ENCODE data around the gene COPG1. TPM values are rescaled to one million over a fixed set of nuclear protein-coding genes. Genes with fewer than 3 reads are reported as not detected.

Gene COPG1
- total RNA-seq, 8 experiments from 2014 or later = 98.3 to 201 (median 160) TPM

DNA sequence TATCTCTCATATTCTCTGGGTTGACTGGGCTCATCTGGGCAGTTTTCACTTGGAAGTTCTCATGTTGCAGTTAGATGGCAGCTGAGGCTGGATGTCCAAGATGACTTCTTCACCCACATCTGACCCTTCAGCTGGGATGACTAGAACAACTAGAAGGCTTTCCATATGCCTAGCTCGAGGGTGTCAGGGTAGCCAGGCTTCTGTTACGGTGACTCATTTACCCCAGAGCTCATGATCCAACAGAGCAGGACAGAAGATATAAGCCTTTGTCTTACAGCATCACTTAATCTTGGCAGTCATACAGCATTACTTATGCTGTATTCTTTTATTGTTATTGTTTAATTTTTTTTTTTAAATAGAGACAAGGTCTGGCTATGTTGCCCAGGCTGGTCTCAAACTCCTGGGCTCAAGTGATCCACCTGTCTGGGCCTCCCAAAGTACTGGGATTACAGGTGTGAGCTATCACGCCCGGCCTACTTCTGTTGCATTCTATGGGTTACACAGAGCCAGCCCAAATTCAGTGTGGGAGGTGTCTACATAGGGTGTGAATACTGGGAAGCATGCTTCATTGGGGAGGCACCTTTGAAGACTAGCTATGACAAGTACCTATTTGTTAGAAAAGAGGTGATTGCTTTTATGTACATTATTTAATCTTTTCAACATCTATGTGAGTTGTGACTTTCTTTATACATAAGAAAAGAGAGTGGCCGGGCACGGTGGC lies 40.0 kb downstream of the COPG1 start:
- in situ Hi-C loops (cut with MboI; ENCODE audit: low pct_unique_long_range_greater_than_20kb in 2 of 9, low sequenced_read_pairs in 9 of 9, unreplicated experiment in 9 of 9) = no loop called here
- WGBS, 10 experiments = 61 to 100% (median 90%) methylated on average over 1 to 4 of the region's 6 CpGs; no CpG with 5 or more reads in 5 of the 10 experiments
- no peaks in the 10 kb centered on the region for H3K4me1 ChIP-seq (replicated peaks in 1 of 2)
- H3K27ac ChIP-seq = no peak overlapping the region
- ATAC-seq (replicated peaks in 6 of 8) = peak in 1 of 8 experiments; percentile 62
- no peak overlapping the region for H3K4me3 ChIP-seq

DNA sequence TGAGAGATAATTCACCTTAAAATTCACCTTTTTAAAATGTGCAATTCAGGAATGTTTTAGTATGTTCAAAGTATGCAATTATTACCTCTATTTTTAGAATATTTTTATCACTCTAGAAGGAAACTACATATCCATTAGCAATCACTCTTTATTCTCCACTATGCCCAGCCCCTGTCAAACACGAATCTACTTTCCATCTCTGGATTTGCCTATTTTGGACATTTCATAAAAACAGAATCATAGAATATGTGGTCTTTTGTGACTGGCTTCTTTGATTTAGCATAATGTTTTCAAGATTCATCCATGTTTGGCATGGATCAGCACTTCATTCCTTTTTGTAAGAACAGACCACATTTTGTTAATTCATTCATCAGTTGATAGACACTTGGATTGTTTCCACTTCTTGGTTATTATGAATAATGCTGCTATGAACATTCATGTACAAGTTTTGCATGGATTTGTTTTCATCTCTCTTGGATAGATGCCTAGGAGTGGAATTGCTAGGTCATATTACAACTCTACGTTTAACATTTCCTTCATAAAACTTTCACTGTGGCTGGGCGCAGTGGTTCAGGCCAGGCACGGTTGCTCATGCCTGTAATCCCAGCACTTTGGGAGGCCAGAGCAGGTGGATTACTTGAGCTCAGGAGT lies 42.0 kb downstream of the COPG1 start:
- in situ Hi-C loops (cut with MboI; ENCODE audit: low pct_unique_long_range_greater_than_20kb in 2 of 9, low sequenced_read_pairs in 9 of 9, unreplicated experiment in 9 of 9) = no loop called here
- Histone ChIP-seq H3K4me3 (no peak overlapping the region), H3K4me1 (replicated peaks in 1 of 2) (no peaks in the 10 kb centered on the region), H3K27ac (no peak overlapping the region)
- WGBS, 10 experiments = 0 to 100% (median 88%) methylated on average over 1 to 3 of the region's 4 CpGs
- peak in 3 of 8 experiments; percentile 85 to 92 (median 91) for ATAC-seq (replicated peaks in 6 of 8)

GRCh38 chr3:129295286-129295685 lies 45.9 kb downstream of the COPG1 start:
- no peak for ATAC-seq (replicated peaks in 6 of 8)
- 43 to 100% (median 100%) methylated on average over 1 to 5 of the region's 5 CpGs; no CpG with 5 or more reads in 1 of the 10 experiments for WGBS, 10 experiments

GRCh38 chr3:129304146-129304961 lies 54.9 kb downstream of the COPG1 start:
- H3K4me3 ChIP-seq = no peak overlapping the region
- 79 to 100% (median 100%) methylated on average over 1 to 3 of the region's 3 CpGs; no CpG with 5 or more reads in 4 of the 10 experiments for WGBS, 10 experiments
- in situ Hi-C loops (cut with MboI; ENCODE audit: low pct_unique_long_range_greater_than_20kb in 2 of 9, low sequenced_read_pairs in 9 of 9, unreplicated experiment in 9 of 9) = no loop called here

More at GRCh38 chr3:129295286-129295685, 45.9 kb downstream of the COPG1 start:
- H3K4me1 ChIP-seq (replicated peaks in 1 of 2) = no peaks in the 10 kb centered on the region
- in situ Hi-C loops (cut with MboI; ENCODE audit: low pct_unique_long_range_greater_than_20kb in 2 of 9, low sequenced_read_pairs in 9 of 9, unreplicated experiment in 9 of 9) = no loop called here
- no peak overlapping the region for H3K4me3 ChIP-seq
- no peak overlapping the region for H3K27ac ChIP-seq

DNA sequence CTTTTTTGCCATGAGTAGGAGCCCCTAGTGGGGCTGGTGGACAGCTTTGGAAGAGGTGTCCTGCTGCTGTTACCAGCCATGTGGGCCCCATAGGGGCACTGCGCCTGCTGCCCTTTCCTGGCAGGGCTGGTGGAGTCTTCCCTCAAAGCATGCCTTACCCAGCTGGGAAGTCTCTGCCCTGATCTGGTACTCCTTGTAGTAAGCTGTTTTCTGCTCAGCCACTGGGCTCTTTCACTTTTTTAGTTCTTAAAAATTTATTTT lies 55.5 kb downstream of the COPG1 start:
- in situ Hi-C loops (cut with MboI; ENCODE audit: low pct_unique_long_range_greater_than_20kb in 2 of 9, low sequenced_read_pairs in 9 of 9, unreplicated experiment in 9 of 9) = no loop called here
- Histone ChIP-seq H3K4me1 (replicated peaks in 1 of 2) (peaks cover 3 to 5% of the 10 kb centered on the region in 2 donors), H3K27ac (no peak overlapping the region), H3K4me3 (no peak overlapping the region)
- ATAC-seq (replicated peaks in 6 of 8) = no peak
- WGBS, 10 experiments = 88% methylated on average over 1 of the region's 1 CpG; no CpG with 5 or more reads in 9 of the 10 experiments

More at GRCh38 chr3:129304146-129304961, 54.9 kb downstream of the COPG1 start:
- Histone ChIP-seq H3K27ac (no peak overlapping the region), H3K4me1 (replicated peaks in 1 of 2) (peaks cover 3 to 5% of the 10 kb centered on the region in 2 donors)
- no peak for ATAC-seq (replicated peaks in 6 of 8)

DNA sequence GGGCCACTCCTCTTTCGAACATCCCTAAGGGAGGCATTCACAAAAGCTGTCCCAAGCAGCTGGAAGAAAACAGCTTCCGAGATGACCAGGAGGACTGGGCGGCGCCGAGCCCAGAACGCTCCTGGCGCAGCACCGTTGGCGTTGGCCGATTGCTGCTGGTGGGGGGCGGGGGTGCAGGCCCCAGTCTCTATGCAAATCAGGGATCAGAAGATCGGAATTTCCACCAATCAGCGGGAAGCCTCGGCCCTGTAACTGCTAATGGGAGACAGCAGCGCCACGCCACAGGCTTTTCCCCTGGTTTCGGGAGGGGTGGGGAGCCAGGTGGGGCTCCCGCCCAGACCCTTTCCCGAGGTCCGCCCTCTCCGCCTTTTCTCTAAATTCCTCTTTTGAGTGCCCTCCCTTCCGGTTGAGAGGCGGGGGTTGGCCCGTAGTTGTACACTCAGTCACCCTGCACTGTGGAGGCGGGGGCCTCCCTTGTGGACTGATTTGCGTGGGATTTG lies 56.2 kb downstream of the COPG1 start:
- peak; percentile 78 to 96 (median 94) for ATAC-seq (replicated peaks in 6 of 8)
- in situ Hi-C loops (cut with MboI; ENCODE audit: low pct_unique_long_range_greater_than_20kb in 2 of 9, low sequenced_read_pairs in 9 of 9, unreplicated experiment in 9 of 9) = no loop called here
- WGBS, 10 experiments = 6 to 90% (median 33%) methylated on average over 1 to 5 of the region's 26 CpGs; no CpG with 5 or more reads in 3 of the 10 experiments

DNA sequence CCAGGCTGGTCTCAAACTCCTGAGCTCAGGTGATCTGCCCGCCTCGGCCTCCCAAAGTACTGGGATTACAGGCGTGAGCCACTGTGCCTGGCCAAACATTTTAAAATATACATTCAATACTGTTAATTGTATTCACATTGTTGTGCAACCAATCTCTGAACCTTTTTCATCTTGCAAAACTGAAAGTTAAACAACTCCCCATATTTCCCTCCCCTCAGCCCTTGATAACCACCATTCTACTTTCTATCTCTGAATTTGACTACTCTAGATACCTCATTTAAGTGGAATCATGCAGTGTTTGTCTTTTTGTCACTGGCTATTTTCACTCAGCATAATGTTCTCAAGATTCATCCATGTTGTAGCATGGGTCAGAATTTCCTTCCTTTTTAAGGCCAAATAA lies 59.2 kb downstream of the COPG1 start:
- no peak overlapping the region for H3K4me3 ChIP-seq
- no peak overlapping the region for H3K27ac ChIP-seq
- ATAC-seq (replicated peaks in 6 of 8) = no peak
- in situ Hi-C loops (cut with MboI; ENCODE audit: low pct_unique_long_range_greater_than_20kb in 2 of 9, low sequenced_read_pairs in 9 of 9, unreplicated experiment in 9 of 9) = no loop called here
- H3K4me1 ChIP-seq (replicated peaks in 1 of 2) = peaks cover 5% of the 10 kb centered on the region in 2 donors
- WGBS, 10 experiments = 100% methylated on average over 1 to 3 of the region's 3 CpGs; no CpG with 5 or more reads in 7 of the 10 experiments

More for the DNA sequence above, 56.2 kb downstream of the COPG1 start:
- Histone ChIP-seq H3K4me3 (peak overlapping the region in 3 of 5 donors; percentile 5 to 8 (median 6)), H3K27ac (peak overlapping the region in 1 of 2 donors; percentile 58), H3K4me1 (replicated peaks in 1 of 2) (peaks cover 3 to 5% of the 10 kb centered on the region in 2 donors)

DNA sequence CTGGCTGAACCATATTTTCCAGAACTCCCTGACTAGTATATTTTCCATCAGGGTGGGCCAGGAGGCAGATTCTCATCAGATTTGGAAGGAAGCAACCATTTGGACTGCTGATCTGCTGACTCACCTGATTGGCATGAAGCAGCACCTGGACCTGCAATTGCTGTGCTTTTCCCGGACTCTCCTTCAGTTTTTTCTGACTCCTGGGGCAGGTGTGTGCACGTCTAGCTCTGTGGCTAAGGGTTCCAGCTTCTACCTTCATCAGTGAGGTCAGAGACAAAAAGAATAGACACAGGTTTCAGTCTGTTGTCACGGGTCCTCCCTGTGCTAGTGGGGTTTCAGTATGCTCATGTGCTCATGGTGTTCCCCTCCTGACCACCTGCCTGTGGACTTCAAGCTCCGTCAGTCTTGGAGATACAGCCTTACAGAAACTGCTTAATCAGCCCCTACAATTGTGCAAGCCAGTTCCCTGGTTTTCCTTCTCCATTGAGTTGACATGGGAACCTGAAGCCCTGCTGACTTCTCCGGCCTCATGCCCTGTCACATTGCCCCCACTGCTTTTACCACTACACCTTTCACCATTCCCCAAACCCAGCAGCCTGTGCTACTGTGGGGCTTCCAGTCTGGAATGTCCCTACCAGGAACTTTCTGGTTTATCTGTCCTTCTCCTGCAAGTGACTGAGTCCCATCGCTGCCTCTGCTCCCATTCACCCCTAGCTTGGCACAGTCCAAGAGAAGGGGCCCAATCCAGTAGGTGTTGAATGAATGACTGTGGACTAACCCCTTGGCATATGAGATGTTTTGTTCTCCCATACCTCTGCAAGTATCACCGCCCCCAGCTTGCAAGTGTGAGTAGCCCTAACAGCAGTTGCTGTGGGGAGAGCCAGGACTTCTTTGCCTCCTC lies 61.0 kb downstream of the COPG1 start:
- in situ Hi-C loops (cut with MboI; ENCODE audit: low pct_unique_long_range_greater_than_20kb in 2 of 9, low sequenced_read_pairs in 9 of 9, unreplicated experiment in 9 of 9) = no loop called here
- Histone ChIP-seq H3K27ac (no peak overlapping the region), H3K4me1 (replicated peaks in 1 of 2) (peaks cover 5 to 11% of the 10 kb centered on the region in 2 donors), H3K4me3 (no peak overlapping the region)
- 75 to 100% (median 80%) methylated on average over 1 to 5 of the region's 7 CpGs; no CpG with 5 or more reads in 1 of the 10 experiments for WGBS, 10 experiments
- no peak for ATAC-seq (replicated peaks in 6 of 8)

GRCh38 chr3:129311054-129311902 lies 61.9 kb downstream of the COPG1 start:
- Histone ChIP-seq H3K4me3 (no peak overlapping the region), H3K27ac (no peak overlapping the region), H3K4me1 (replicated peaks in 1 of 2) (peaks cover under 1 to 9% of the 10 kb centered on the region in 2 donors)
- WGBS, 10 experiments = 93 to 100% (median 100%) methylated on average over 1 to 2 of the region's 3 CpGs; no CpG with 5 or more reads in 7 of the 10 experiments
- ATAC-seq (replicated peaks in 6 of 8) = peak in 1 of 8 experiments; percentile 1
- in situ Hi-C loops (cut with MboI; ENCODE audit: low pct_unique_long_range_greater_than_20kb in 2 of 9, low sequenced_read_pairs in 9 of 9, unreplicated experiment in 9 of 9) = no loop called here

DNA sequence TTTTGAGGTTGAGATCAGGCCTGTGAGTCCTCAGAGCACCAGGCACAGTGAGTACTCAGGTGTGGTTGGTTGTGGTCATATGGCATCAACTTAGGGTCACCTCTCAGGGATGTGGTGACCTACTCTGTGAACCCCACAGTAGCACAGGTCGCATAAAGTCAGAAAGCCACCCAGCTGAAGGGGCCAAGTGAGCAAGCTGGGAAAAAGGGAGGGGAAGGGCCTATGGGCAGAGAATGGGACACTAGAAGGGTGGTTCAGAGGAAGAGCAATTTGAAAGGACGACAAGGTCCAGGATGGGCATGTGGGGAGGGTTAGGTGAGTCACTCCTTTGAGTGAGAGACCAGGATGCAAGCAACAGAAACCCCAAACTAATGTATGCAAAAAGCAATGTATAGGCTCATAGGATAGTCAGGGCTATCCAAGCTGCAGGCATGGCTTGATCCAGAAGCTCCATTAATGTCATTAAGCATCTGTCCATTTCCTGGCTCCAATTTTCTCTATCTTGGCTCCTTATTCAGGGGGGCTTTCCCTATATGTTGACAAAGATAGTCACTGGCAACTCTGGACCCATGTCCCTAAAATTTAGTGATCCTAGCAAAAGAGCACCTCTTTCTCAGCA lies 62.7 kb downstream of the COPG1 start:
- peaks cover 2 to 12% of the 10 kb centered on the region in 2 donors for H3K4me1 ChIP-seq (replicated peaks in 1 of 2)
- WGBS, 10 experiments = 100% methylated on average over 1 of the region's 2 CpGs; no CpG with 5 or more reads in 8 of the 10 experiments
- no peak overlapping the region for H3K27ac ChIP-seq
- no peak overlapping the region for H3K4me3 ChIP-seq
- in situ Hi-C loops (cut with MboI; ENCODE audit: low pct_unique_long_range_greater_than_20kb in 2 of 9, low sequenced_read_pairs in 9 of 9, unreplicated experiment in 9 of 9) = no loop called here
- ATAC-seq (replicated peaks in 6 of 8) = no peak

DNA sequence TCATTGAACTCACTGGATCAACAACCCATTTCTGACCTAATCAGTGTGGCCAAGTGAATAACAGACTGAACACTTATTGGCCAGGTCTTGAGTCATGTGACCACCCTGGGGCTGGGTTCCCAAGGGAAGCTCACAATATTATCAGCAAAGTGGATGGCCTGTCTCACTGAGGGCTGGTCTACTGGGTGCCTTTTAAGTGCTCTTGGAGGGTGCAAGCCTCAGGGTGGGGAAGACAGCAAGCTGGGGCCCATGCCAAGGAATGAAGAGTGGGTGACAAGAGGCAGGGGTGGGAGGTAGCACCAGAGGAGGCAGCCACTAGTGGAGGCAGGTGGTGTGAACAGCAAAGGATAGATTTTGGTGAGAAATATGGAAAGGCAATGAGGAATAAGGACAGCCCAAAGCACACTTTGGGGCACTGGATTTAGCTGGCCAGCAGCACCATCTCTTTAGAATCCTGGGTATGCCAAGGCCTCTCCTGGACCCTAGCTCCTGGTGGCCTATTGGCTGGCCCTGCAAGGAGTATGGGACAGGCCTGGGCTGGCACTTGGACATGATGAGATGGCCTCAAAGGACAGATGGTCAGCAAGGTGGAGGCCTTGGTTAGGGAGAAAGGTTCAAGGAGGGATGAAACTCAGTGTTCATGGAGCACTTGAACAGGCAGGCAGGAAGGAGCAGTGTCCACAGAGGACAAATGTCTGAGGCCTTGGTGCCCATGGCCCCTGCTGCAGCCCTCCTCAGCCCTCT lies 63.4 kb downstream of the COPG1 start:
- H3K27ac ChIP-seq = no peak overlapping the region
- peak in 1 of 8 experiments; percentile 2 for ATAC-seq (replicated peaks in 6 of 8)
- in situ Hi-C loops (cut with MboI; ENCODE audit: low pct_unique_long_range_greater_than_20kb in 2 of 9, low sequenced_read_pairs in 9 of 9, unreplicated experiment in 9 of 9) = no loop called here
- H3K4me3 ChIP-seq = no peak overlapping the region
- H3K4me1 ChIP-seq (replicated peaks in 1 of 2) = peaks cover 5 to 14% of the 10 kb centered on the region in 2 donors

All from motor neuron (in vitro differentiated cells).